Measurements from ENCODE around the gene HOMER2.

- TF ChIP-seq CTCF (conservative IDR thresholded peaks at IDR 0.05; ENCODE audit: low read length) (no peak), EZH2phosphoT487 (IDR thresholded peaks at IDR 0.05; ENCODE audit: borderline replicate concordance) (no peak)
Measured at GRCh38 chr15:82971218-82971984, 18.9 kb upstream of the HOMER2 start.

All from Loucy (cell line).